DND-41 (cell line): ENCODE results near the gene UQCRFS1.

ENCODE experiments used
- EZH2 ChIP-seq: IDR thresholded peaks from 3 replicates; pipeline ENCODE4 v1.6.1; 2012; ENCODE audit warnings: borderline replicate concordance, low read depth, mild to moderate bottlenecking, moderate library complexity, low read length, inconsistent platforms; ENCODE audit not compliant: severe bottlenecking
- TF ChIP-seq, protein P1 (sequence below): IDR thresholded peaks from 2 replicates; pipeline ENCODE4 v1.5.1; 2012; ENCODE audit warnings: borderline replicate concordance, low read length, moderate library complexity, mild to moderate bottlenecking; ENCODE audit not compliant: poor library complexity, severe bottlenecking; ENCODE audit errors: extremely low read depth

DNA sequence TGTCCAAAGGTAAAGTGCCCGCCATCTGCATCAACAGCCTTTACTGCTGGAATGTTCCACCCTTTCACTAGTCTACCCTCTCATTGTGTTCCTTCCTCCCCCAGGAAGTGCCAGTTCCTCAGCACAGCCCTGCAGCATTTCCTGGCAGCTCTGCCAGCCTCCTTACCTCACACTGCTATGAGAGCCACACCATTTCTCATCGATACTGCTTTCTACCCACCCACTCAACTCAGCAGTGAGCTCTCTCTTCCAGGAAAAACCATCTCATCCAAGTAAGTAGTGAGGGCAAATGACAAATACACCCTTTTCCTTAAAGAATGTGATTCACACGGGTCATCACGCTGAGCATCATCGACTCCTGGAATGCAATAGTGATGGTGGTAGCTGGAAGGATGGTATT is 19.8 kb downstream of the UQCRFS1 start:
- TF ChIP-seq, protein P1, sequence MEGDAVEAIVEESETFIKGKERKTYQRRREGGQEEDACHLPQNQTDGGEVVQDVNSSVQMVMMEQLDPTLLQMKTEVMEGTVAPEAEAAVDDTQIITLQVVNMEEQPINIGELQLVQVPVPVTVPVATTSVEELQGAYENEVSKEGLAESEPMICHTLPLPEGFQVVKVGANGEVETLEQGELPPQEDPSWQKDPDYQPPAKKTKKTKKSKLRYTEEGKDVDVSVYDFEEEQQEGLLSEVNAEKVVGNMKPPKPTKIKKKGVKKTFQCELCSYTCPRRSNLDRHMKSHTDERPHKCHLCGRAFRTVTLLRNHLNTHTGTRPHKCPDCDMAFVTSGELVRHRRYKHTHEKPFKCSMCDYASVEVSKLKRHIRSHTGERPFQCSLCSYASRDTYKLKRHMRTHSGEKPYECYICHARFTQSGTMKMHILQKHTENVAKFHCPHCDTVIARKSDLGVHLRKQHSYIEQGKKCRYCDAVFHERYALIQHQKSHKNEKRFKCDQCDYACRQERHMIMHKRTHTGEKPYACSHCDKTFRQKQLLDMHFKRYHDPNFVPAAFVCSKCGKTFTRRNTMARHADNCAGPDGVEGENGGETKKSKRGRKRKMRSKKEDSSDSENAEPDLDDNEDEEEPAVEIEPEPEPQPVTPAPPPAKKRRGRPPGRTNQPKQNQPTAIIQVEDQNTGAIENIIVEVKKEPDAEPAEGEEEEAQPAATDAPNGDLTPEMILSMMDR = no peak
- TF ChIP-seq EZH2 = no peak
